Ishikawa (cell line): ENCODE measurements around the gene PRRX2.

Source experiments
- CEBPB ChIP-seq: IDR thresholded peaks from 2 replicates; pipeline ENCODE4 v1.6.1; 2012
- CREB1 ChIP-seq: IDR thresholded peaks from 2 replicates; pipeline ENCODE4 v1.6.1; 2012; ENCODE audit warnings: low read depth
- EGR1 ChIP-seq: IDR thresholded peaks from 2 replicates; pipeline ENCODE4 v1.6.1; 2012
- EP300 ChIP-seq: IDR thresholded peaks from 2 replicates; pipeline ENCODE4 v1.6.1; 2012; ENCODE audit warnings: borderline replicate concordance
- FOXM1 ChIP-seq: IDR thresholded peaks from 2 replicates; pipeline ENCODE4 v1.6.1; 2012; ENCODE audit warnings: low read depth, borderline replicate concordance
- NFIC ChIP-seq: IDR thresholded peaks from 2 replicates; pipeline ENCODE4 v1.6.1; 2012
- RAD21 ChIP-seq: IDR thresholded peaks from 2 replicates; pipeline ENCODE4 v1.6.1; 2012; ENCODE audit warnings: low read depth
- TAF1 ChIP-seq: IDR thresholded peaks from 2 replicates; pipeline ENCODE4 v1.6.1; 2012; ENCODE audit warnings: low read depth, mild to moderate bottlenecking
- TCF12 ChIP-seq: IDR thresholded peaks from 2 replicates; pipeline ENCODE4 v1.6.1; 2012; ENCODE audit warnings: low read depth
- TEAD4 ChIP-seq: IDR thresholded peaks from 2 replicates; pipeline ENCODE4 v1.6.1; 2012
- YY1 ChIP-seq: IDR thresholded peaks from 2 replicates; pipeline ENCODE4 v1.6.1; 2012; ENCODE audit warnings: low read depth
- ZBTB7A ChIP-seq: IDR thresholded peaks from 2 replicates; pipeline ENCODE4 v1.6.1; 2012; ENCODE audit warnings: low read depth
- TF ChIP-seq, protein P1 (sequence below): IDR thresholded peaks from 2 replicates; pipeline ENCODE4 v1.6.1; 2012
- TF ChIP-seq, protein P2 (sequence below): IDR thresholded peaks from 2 replicates; pipeline ENCODE4 v1.6.1; 2012
- TF ChIP-seq, protein P3 (sequence below): IDR thresholded peaks from 2 replicates; pipeline ENCODE4 v1.6.1; 2012; ENCODE audit warnings: low read depth, mild to moderate bottlenecking

PRRX2 gene

DNA sequence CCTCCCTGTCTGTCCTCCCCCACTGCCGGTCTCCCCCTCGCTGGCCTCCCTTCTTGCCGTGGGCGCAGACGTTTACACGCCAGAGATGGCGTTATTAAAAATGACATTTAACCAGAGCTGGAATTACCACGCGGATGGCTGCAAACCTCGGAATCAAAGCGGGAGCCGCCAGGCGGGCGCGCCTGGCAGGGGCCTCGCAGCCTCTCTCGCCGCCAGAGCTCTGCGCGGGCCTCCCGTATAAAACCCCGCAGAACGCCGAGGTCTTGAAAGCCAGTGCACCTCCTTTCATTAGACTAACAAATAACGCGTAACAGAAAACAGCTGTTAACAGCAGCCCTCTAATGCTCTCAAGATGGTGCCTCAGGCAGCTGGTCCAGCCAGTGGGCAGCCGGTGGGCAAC is 10.2 kb downstream of the PRRX2 start:
- TF ChIP-seq TCF12: no peak
- no peak for TF ChIP-seq YY1
- TF ChIP-seq ZBTB7A: no peak
- TF ChIP-seq, protein P1, sequence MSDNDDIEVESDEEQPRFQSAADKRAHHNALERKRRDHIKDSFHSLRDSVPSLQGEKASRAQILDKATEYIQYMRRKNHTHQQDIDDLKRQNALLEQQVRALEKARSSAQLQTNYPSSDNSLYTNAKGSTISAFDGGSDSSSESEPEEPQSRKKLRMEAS: no peak

DNA sequence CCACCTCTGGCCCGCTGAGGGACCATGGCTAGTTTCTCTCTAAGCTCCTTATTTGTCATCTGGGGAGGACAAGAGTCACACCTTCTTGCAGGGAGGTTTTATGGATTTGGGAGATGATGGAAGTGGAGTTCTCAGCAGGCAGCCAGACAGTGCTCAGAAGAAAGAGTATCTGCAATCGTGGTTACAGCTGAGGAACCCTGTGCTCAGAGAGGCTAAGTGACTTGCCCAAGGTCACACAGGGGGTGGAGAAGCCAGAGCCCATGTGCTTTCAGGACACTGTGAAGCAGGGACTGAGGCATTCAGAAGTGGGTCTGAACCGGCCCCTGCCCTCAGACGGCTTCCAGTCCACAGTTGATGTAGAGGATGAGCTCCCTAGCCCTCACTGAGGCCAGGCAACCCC is 10.8 kb downstream of the PRRX2 start:
- no peak for TF ChIP-seq FOXM1
- no peak for TF ChIP-seq NFIC
- TF ChIP-seq, protein P2, sequence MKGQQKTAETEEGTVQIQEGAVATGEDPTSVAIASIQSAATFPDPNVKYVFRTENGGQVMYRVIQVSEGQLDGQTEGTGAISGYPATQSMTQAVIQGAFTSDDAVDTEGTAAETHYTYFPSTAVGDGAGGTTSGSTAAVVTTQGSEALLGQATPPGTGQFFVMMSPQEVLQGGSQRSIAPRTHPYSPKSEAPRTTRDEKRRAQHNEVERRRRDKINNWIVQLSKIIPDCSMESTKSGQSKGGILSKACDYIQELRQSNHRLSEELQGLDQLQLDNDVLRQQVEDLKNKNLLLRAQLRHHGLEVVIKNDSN: no peak
- TF ChIP-seq EGR1: no peak
- no peak for TF ChIP-seq TCF12
- no peak for TF ChIP-seq RAD21
- no peak for TF ChIP-seq CEBPB
- no peak for TF ChIP-seq TAF1
- TF ChIP-seq TEAD4: no peak
- no peak for TF ChIP-seq YY1
- no peak for TF ChIP-seq ZBTB7A
- TF ChIP-seq, protein P3, sequence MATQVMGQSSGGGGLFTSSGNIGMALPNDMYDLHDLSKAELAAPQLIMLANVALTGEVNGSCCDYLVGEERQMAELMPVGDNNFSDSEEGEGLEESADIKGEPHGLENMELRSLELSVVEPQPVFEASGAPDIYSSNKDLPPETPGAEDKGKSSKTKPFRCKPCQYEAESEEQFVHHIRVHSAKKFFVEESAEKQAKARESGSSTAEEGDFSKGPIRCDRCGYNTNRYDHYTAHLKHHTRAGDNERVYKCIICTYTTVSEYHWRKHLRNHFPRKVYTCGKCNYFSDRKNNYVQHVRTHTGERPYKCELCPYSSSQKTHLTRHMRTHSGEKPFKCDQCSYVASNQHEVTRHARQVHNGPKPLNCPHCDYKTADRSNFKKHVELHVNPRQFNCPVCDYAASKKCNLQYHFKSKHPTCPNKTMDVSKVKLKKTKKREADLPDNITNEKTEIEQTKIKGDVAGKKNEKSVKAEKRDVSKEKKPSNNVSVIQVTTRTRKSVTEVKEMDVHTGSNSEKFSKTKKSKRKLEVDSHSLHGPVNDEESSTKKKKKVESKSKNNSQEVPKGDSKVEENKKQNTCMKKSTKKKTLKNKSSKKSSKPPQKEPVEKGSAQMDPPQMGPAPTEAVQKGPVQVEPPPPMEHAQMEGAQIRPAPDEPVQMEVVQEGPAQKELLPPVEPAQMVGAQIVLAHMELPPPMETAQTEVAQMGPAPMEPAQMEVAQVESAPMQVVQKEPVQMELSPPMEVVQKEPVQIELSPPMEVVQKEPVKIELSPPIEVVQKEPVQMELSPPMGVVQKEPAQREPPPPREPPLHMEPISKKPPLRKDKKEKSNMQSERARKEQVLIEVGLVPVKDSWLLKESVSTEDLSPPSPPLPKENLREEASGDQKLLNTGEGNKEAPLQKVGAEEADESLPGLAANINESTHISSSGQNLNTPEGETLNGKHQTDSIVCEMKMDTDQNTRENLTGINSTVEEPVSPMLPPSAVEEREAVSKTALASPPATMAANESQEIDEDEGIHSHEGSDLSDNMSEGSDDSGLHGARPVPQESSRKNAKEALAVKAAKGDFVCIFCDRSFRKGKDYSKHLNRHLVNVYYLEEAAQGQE: no peak
- TF ChIP-seq CREB1: no peak
- TF ChIP-seq EP300: no peak
- TF ChIP-seq, protein P1: no peak

DNA sequence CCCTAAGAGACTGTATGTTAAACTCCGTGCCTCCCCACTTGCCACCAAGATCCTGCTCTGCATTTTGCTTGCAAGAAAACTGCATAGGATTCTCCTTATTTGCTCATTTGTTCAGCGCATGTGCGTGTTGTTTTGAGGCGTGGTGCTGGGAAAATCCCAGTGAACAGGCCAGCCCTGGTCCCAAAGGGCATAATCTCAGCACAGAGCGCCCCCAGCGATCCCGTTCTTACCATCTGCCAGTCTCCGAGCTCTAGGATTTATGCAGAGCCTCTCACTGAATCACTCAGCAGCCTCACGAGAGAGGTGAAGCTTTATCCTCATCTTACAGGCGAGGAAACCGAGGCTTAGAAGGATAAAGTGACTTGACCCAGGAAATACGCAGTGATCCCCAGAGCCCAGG is 11.5 kb downstream of the PRRX2 start:
- TF ChIP-seq CREB1: no peak
- TF ChIP-seq, protein P1: no peak
- TF ChIP-seq FOXM1: no peak
- no peak for TF ChIP-seq CEBPB
- TF ChIP-seq TEAD4: no peak
- TF ChIP-seq ZBTB7A: no peak
- no peak for TF ChIP-seq NFIC

DNA sequence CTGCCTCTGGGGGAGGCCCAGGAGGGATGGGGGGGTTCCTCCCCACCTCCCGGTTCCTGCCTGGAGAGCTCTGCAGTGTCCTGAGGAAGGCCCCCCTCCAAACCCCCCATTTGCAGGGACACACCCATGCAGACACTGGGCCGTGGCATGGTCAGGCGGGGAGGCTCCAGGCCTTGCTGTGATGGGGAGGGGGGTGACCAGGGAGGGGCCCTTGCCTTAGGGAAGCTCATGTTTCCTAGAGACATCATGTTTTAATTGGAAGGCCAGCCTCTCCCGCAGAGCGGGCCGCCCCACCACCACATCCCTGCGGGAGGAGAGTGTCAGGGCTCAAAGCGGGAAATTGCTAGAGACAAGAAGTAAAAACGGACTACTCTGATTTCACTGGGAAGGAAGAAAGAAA is 12.0 kb downstream of the PRRX2 start:
- TF ChIP-seq FOXM1 (no peak), CREB1 (no peak), TCF12 (no peak), EGR1 (no peak), ZBTB7A (no peak), RAD21 (no peak), EP300 (no peak), TAF1 (no peak)
- TF ChIP-seq, protein P1: no peak
- TF ChIP-seq, protein P3: no peak

DNA sequence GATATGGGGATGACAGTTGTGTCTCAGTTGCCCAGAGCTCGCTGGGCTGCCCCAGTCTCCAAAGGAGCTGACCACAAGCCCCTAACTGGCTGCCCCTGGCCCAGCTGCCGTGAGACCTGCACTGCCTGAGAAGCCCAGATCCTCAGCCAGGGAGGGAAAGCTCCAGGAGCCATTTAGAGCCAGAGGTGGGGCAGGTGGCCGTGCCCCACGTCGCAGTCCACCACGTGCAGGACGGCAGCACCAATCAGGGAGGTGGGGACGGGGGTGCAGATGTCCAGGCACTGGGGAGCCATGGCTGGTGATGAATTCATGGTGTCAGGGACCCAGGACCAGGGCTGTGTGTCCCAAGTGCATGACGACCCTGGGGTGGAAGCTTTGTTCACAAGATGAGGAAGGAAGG is 13.4 kb downstream of the PRRX2 start:
- no peak for TF ChIP-seq TCF12
- TF ChIP-seq, protein P2: no peak
- TF ChIP-seq RAD21: no peak
- no peak for TF ChIP-seq TEAD4
- TF ChIP-seq YY1: no peak
- TF ChIP-seq CREB1: no peak
- TF ChIP-seq FOXM1: no peak
- TF ChIP-seq TAF1: no peak
- no peak for TF ChIP-seq EGR1
- TF ChIP-seq, protein P3: no peak
- TF ChIP-seq EP300: no peak
- no peak for TF ChIP-seq CEBPB
- no peak for TF ChIP-seq NFIC
- TF ChIP-seq, protein P1: no peak
- TF ChIP-seq ZBTB7A: no peak
